ENCODE results near the gene TTLL4. TPM values are rescaled to one million over a fixed set of nuclear protein-coding genes. Genes with fewer than 3 reads are reported as not detected.

The TTLL4 gene
- total RNA-seq, 1 donor from 2014 or later, result 20.7 TPM

GRCh38 chr2:218664653-218665052 lies 46.0 kb upstream of the TTLL4 start:
- no peaks in the 10 kb centered on the region for H3K9me3 Mint-ChIP-seq (ENCODE audit: low read depth)
- no peak for DNase-seq (ENCODE audit: low spot score)
- no peak overlapping the region for H3K4me3 Mint-ChIP-seq (ENCODE audit: unreplicated experiment)
- H3K27ac Mint-ChIP-seq (ENCODE audit: unreplicated experiment), result no peak overlapping the region
- H3K27me3 Mint-ChIP-seq (ENCODE audit: low read depth), result no peaks in the 10 kb centered on the region
- no peak for TF ChIP-seq CTCF (IDR thresholded peaks at IDR 0.05)
- peaks cover 9% of the 10 kb centered on the region for H3K4me1 Mint-ChIP-seq (ENCODE audit: low read depth)
- H3K36me3 Mint-ChIP-seq (ENCODE audit: low read depth), result peaks cover 28% of the 10 kb centered on the region

DNA sequence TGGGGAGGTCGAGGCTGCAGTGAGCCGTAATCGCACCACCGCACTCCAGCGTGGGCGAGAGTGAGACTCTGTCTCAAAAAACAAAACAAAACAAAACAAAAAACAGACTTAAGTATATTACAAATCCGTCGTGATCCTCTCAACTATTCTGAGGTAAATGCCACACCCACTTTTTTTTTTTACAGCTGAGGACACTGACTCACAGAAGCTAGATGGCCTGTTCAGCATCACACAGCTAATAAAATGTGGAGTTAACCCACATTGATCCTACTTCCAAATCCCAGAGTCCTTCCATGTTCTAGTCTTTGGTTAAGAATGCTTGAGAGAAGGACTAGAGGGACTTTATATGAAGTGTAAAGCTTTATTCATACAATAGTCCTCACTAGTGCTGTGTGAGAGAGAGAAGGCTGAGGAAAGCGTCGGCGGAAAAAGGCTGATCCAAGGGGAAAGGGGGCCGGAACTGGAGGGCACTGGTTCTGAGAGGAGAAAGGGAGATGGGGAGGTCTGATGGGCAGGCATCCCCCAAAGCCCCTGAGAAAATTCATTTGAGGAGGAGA lies 39.5 kb upstream of the TTLL4 start:
- Mint-ChIP-seq H3K4me1 (ENCODE audit: low read depth) (peaks cover 21% of the 10 kb centered on the region), H3K27me3 (ENCODE audit: low read depth) (no peaks in the 10 kb centered on the region), H3K27ac (ENCODE audit: unreplicated experiment) (peak overlapping the region; percentile 97), H3K36me3 (ENCODE audit: low read depth) (peaks cover 10% of the 10 kb centered on the region), H3K4me3 (ENCODE audit: unreplicated experiment) (peak overlapping the region; percentile 97), H3K9me3 (ENCODE audit: low read depth) (no peaks in the 10 kb centered on the region)
- no peak for TF ChIP-seq CTCF (IDR thresholded peaks at IDR 0.05)
- no peak for DNase-seq (ENCODE audit: low spot score)

DNA sequence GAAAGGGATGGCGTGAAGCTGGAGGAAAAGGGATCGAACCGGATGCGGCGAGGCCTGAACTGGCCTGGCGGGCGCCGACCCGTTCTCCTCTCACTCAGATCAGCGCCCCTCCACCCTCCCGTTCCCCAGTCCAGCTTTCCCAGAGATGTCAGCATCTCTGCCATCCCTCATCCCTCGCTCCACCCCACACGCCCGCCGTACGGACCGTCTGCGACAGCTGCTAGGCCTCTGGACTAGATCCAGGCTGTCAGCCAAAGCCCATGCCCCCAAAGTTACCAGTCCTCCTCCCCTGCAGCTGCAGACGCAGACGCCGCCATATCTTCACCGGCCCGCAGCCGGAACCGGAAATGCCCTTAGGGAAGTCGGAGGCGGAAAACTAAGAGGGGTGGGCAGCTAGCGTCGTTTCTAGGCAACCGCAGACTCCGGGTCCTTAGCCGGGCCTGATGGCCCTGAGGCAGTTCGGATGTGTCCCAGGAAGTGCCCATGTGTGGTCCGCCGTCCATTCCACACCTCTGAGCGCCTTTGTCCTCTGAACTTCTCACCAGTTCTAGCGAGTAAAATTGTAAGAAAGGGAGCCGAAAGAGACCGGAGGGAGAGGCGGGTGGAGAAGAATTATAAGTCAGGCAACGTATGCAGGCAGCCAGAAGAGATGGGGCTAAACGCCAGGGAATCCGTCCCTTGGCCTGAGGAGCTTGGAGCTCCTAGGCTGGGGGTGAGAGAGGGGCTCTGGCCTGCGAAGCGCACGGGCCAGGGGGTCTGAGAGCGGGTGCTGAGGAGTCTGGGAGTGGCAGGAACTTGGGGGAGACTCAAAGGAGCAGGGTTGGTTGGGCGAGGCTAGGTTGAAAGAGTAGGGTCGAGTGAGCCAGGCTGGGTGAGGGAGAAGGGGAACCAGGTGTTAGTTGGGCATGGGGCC lies 38.7 kb upstream of the TTLL4 start, which contains the start of the genes RNF25 and STK36:
Gene RNF25 (minus strand): TSS at position 349 of the 913 bp plus-strand sequence. CDS start 32 bp downstream, at position 317.
Gene STK36 (plus strand): TSS at position 433 of the 913 bp plus-strand sequence. CDS start 744 bp downstream, outside the sequence.
- peaks cover 21% of the 10 kb centered on the region for H3K4me1 Mint-ChIP-seq (ENCODE audit: low read depth)
- H3K4me3 Mint-ChIP-seq (ENCODE audit: unreplicated experiment), result peak within 1 kb of the TSS; percentile 97
- DNase-seq (ENCODE audit: low spot score), result no peak
- no peaks in the 10 kb centered on the region for H3K9me3 Mint-ChIP-seq (ENCODE audit: low read depth)
- H3K27me3 Mint-ChIP-seq (ENCODE audit: low read depth), result no peaks in the 10 kb centered on the region
- TF ChIP-seq CTCF (IDR thresholded peaks at IDR 0.05), result no peak
- H3K36me3 Mint-ChIP-seq (ENCODE audit: low read depth), result peaks cover 10% of the 10 kb centered on the region
- H3K27ac Mint-ChIP-seq (ENCODE audit: unreplicated experiment), result peak within 1 kb of the TSS; percentile 97

DNA sequence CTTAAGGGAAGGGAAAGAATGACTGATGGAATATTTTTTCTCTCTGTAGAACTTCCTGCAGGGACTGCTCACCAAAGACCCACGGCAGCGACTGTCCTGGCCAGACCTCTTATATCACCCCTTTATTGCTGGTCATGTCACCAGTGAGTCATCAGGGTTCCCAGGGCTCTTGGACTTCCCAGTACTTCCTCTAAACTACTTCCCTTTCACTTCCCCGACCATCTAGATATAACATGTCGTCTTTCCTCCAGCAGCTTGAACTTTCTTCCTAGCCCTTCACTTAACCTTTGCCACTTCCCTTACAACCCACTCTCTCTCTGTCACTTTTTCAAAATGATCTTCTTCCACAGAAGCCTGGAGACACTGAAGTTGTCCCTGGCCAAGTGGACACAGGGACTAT lies 31.5 kb upstream of the TTLL4 start:
- H3K36me3 Mint-ChIP-seq (ENCODE audit: low read depth), result peaks cover 14% of the 10 kb centered on the region
- TF ChIP-seq CTCF (IDR thresholded peaks at IDR 0.05), result no peak
- H3K27ac Mint-ChIP-seq (ENCODE audit: unreplicated experiment), result no peak overlapping the region
- no peaks in the 10 kb centered on the region for H3K27me3 Mint-ChIP-seq (ENCODE audit: low read depth)
- no peaks in the 10 kb centered on the region for H3K9me3 Mint-ChIP-seq (ENCODE audit: low read depth)
- no peaks in the 10 kb centered on the region for H3K4me1 Mint-ChIP-seq (ENCODE audit: low read depth)
- no peak overlapping the region for H3K4me3 Mint-ChIP-seq (ENCODE audit: unreplicated experiment)
- DNase-seq (ENCODE audit: low spot score), result no peak

DNA sequence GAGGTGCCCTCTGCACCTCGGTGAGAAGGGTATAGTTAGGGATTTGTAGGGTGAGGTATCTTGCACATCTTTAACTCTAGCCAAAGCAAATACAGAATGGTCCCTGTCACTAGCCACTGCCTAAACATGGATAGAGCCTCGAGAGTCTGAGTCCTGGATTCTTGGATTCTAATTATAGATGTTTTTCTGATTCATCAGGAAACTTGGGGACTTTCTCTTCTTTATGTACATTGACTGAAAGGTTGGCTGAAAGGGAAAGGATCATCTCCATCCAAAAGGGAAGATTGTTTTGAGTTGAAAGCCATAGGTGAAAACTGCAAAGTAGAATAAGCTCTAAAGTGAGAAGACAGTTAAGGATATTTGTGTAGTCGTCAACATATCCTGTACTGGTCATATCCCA lies 30.6 kb upstream of the TTLL4 start:
- no peak overlapping the region for H3K4me3 Mint-ChIP-seq (ENCODE audit: unreplicated experiment)
- no peak for DNase-seq (ENCODE audit: low spot score)
- H3K4me1 Mint-ChIP-seq (ENCODE audit: low read depth), result no peaks in the 10 kb centered on the region
- no peak for TF ChIP-seq CTCF (IDR thresholded peaks at IDR 0.05)
- H3K27ac Mint-ChIP-seq (ENCODE audit: unreplicated experiment), result no peak overlapping the region
- no peaks in the 10 kb centered on the region for H3K9me3 Mint-ChIP-seq (ENCODE audit: low read depth)
- no peaks in the 10 kb centered on the region for H3K27me3 Mint-ChIP-seq (ENCODE audit: low read depth)
- peaks cover 17% of the 10 kb centered on the region for H3K36me3 Mint-ChIP-seq (ENCODE audit: low read depth)
